Pancreas (tissue), 10 donors: ENCODE measurements around the gene CELF2. TPM values are rescaled to one million over a fixed set of nuclear protein-coding genes. Genes with fewer than 3 reads are reported as not detected.

Experiments used
- ATAC-seq, 4 donors: fragments of 200-7000 bp; cut with Tn5 transposase; one replicate each; pipeline versions ENCODE4 v1.8.0 to v1.9.1; 2020; ENCODE audit warnings: mild to moderate bottlenecking in 4 of 4, moderate library complexity in 4 of 4
- DNase-seq, 6 donors: peaks; one replicate each; pipeline ENCODE4 v3.0.0-alpha.2; 2020
- FAIRE-seq: peaks from 2 replicates; lab custom pipeline; 2012; peaks lifted over from hg19 to GRCh38; lab: Jason Lieb, UNC
- H3K27ac ChIP-seq, 4 donors: fragments of 200-600 bp; sonication (generic); 1 replicate in 3 of 4; 2 replicates in 1 of 4; pipeline versions ENCODE4 v1.5.0 to v1.8.0; 2020
- H3K27me3 ChIP-seq, 4 donors: fragments of 200-600 bp; one replicate each; pipeline ENCODE4 v1.8.0; 2021
- H3K36me3 ChIP-seq, 3 donors: fragments of 200-600 bp; sonication (generic) in 1 of 3; one replicate each; pipeline versions ENCODE4 v1.5.0 to v1.8.0; 2020 to 2021
- H3K4me1 ChIP-seq, 3 donors: fragments of 200-600 bp; one replicate each; pipeline ENCODE4 v1.8.0; 2021
- H3K4me3 ChIP-seq, 4 donors: fragments of 200-600 bp; sonication (generic) in 2 of 4; one replicate each; pipeline versions ENCODE4 v1.5.0 to v1.8.0; 2020 to 2021
- H3K9me3 ChIP-seq, 4 donors: fragments of 200-600 bp; one replicate each; pipeline ENCODE4 v1.8.0; 2021
- WGBS, 2 donors: extraction: QIAGEN DNeasy Blood & Tissue Kit; methylation state at CpG; one replicate each; pipeline ENCODE4 v1.1.7; 2013; 5-methylcytosine and 5-hydroxymethylcytosine counted together
- intact Hi-C, 3 donors: fragments of 100-400 bp; cut with DNase I; formaldehyde crosslinking; loops; one replicate each; pipeline versions ENCODE4 v1.11.1 to v1.14.2; 2022
- polyA plus RNA-seq, 2 donors: library from polyadenylated mRNA; stranded (reverse); fragments of 200-250 nt; gene quantifications; one replicate each; pipeline ENCODE4 v1.2.3, GENCODE V29; 2013
- total RNA-seq, 6 donors: library from RNA; stranded (reverse); fragmentation: NEBNext Ultra II Directional in 4 of 6; extraction: Animal tissue kit (Norgen Biotek cat#: 25700) in 4 of 6; gene quantifications; one replicate each; pipeline versions ENCODE4 v1.2.1 to v1.2.4, GENCODE V29; 2021 to 2023
- TF ChIP-seq, protein P1 (sequence below), 4 donors: fragments of 200-600 bp; sonication (generic) in 3 of 4; IDR thresholded peaks; one replicate each; pipeline versions ENCODE4 v1.5.0 to v1.8.0; 2021; ENCODE audit warnings: antibody characterized with exemption in 4 of 4
- donor health status: healthy with polysubstance abuse.
- donor health status: DM: no; HTN: no; CAD: no; lungs with moderate emphysema.
- donor health status: DM: no; HTN: no; CAD: no.
- donor health status: control.
- donor health status: control.
- donor health status: Bipolar disorder and iron deficiency.
- donor health status: DM: yes; HTN: yes; CAD: no.
- donor health status: DM: no; HTN: no; CAD: no.
- donor health status: DM: no; HTN: no; CAD: no.
- donor health status: DM: yes; HTN: yes; CAD: no.

CELF2 gene
- total and polyA plus RNA-seq, 8 donors: 1.2 to 11.7 (median 2.2) TPM

DNA sequence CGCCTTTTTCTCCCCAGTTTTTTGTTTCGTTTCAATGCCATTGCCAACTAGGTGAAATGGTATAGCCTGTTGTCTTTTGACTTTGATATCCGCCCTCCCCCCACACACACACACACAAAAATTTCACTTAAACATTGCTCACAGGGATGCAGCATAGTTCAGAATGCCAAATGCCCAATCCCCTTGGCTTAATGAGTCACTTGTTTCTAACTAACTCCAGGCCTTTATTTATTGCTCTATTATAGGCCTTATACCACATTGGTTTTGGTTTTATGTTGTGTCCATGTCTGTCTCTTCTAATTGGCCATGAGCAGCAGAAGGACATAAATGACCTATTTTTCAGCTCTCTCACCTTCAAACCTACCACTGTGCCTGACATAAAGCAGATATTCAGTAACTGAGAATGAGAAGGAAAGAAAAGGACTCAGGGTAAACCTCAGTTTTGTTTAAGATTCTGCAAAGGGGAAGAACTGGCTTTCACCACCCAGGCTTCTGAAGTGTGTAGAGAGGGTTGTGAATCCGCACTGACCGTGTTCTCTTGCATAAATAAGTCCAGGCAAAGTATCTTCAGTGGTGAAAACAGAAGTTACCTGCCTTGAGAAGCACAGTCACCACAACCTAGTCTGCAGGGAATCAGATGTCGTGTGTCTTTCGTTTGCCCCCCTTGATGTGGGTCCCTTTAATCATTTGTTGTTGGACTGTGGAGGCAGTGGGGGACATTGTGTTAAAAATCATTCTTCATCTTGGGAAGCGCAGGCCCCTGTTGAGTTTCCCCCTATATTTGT, 139.8 kb downstream of the CELF2 start:
- ATAC-seq (no peak), FAIRE-seq (no peak)

DNA sequence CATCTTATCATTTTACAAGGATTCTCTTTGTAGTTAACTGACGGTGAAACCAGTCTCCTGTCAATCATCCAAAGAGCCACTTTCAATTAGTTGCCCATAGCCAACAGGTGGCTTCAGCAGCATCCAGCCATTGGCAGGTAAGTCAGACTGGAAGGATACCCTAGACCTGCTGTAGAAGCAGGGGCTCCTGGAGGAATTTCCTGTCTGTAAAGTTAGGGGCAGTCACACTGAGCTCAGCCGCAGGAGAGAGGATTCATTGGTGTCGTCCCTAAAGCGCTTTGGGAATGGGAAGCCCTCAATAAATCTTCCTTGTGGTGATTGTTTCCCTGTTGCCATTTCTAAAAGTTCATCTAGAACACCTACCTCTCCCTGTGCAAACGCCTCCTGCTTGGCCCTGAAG, 140.4 kb downstream of the CELF2 start:
- intact Hi-C loops: no loop called here
- FAIRE-seq (no peak), ATAC-seq (no peak), DNase-seq (no peak)
- H3K36me3 ChIP-seq: no peaks in the 10 kb centered on the region
- WGBS, 2 donors: 73 to 74% methylated on average over 5 of the region's 5 CpGs
- H3K4me1 ChIP-seq: no peaks in the 10 kb centered on the region
- no peaks in the 10 kb centered on the region for H3K9me3 ChIP-seq
- H3K27me3 ChIP-seq: no peaks in the 10 kb centered on the region
- no peak overlapping the region for H3K4me3 ChIP-seq
- no peak overlapping the region for H3K27ac ChIP-seq
- TF ChIP-seq, protein P1, sequence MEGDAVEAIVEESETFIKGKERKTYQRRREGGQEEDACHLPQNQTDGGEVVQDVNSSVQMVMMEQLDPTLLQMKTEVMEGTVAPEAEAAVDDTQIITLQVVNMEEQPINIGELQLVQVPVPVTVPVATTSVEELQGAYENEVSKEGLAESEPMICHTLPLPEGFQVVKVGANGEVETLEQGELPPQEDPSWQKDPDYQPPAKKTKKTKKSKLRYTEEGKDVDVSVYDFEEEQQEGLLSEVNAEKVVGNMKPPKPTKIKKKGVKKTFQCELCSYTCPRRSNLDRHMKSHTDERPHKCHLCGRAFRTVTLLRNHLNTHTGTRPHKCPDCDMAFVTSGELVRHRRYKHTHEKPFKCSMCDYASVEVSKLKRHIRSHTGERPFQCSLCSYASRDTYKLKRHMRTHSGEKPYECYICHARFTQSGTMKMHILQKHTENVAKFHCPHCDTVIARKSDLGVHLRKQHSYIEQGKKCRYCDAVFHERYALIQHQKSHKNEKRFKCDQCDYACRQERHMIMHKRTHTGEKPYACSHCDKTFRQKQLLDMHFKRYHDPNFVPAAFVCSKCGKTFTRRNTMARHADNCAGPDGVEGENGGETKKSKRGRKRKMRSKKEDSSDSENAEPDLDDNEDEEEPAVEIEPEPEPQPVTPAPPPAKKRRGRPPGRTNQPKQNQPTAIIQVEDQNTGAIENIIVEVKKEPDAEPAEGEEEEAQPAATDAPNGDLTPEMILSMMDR (IDR thresholded peaks at IDR 0.05): no peak

More for the DNA sequence above, 139.8 kb downstream of the CELF2 start:
- intact Hi-C loops: no loop called here
- DNase-seq: no peak
- no peak overlapping the region for H3K4me3 ChIP-seq
- TF ChIP-seq, protein P1 (IDR thresholded peaks at IDR 0.05): no peak
- H3K36me3 ChIP-seq: no peaks in the 10 kb centered on the region
- H3K9me3 ChIP-seq: no peaks in the 10 kb centered on the region
- 76 to 78% methylated on average over 8 of the region's 8 CpGs for WGBS, 2 donors
- H3K4me1 ChIP-seq: no peaks in the 10 kb centered on the region
- H3K27ac ChIP-seq: no peak overlapping the region
- no peaks in the 10 kb centered on the region for H3K27me3 ChIP-seq

DNA sequence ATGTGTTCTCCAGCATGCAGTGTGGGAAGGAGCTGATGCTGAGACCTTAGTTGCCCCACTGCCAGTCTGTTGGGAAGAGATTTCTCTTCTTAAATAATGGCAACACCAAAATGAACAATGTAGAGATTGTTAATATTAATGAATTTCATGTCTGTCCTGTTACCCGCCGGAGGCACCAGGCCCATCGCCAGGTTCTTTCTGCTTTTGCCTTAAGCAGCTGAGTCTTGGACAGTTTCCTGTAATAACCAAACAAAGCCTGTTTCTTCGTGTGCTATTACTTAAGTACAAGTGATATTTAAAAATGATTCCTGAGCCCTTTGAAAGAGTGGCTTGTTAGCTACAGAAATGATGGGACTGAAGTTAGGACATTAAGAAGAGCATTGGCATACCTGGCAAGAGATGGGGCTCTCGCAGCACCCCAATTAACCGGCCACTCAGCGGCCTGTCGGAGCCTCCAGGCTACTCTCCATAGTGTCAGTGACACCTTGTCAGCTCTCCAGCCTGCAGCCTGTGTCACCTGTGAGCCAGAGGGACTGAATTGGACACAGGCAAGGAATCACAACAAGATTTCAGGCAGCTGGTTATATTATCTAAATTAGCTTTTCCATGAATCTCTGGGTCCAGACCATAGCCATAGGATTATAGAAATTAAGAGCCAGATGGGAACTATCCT, 142.0 kb downstream of the CELF2 start:
- WGBS, 2 donors: 80 to 89% methylated on average over 8 of the region's 8 CpGs

DNA sequence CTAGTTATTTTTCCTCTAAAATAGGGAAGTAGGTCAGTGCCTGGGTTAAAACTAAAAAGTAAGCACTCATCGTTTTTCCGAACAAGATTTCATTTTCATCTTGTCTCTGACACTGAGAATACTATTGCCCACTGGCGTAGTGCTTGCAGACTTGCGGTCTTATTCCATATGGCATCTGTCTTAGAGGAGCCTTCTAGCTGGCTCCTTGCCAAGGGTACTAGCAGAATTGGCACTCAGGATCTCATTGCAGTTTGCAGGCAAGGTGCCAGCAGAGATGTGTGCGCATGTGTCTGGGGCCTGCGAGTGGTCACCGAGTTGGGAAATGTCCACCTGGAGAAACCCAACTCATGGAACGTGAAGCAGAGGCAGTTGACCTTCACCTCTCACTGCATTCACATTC, 143.4 kb downstream of the CELF2 start:
- no peaks in the 10 kb centered on the region for H3K36me3 ChIP-seq
- ATAC-seq: no peak
- peaks cover 0 to 9% (median 0%) of the 10 kb centered on the region in 3 donors for H3K4me1 ChIP-seq
- H3K27me3 ChIP-seq: no peaks in the 10 kb centered on the region
- H3K9me3 ChIP-seq: no peaks in the 10 kb centered on the region
- H3K27ac ChIP-seq: no peak overlapping the region
- WGBS, 2 donors: 85 to 87% methylated on average over 8 of the region's 8 CpGs
- no peak for FAIRE-seq
- intact Hi-C loops: no loop called here
- TF ChIP-seq, protein P1 (IDR thresholded peaks at IDR 0.05): no peak
- DNase-seq: no peak
- H3K4me3 ChIP-seq: no peak overlapping the region

More for the DNA sequence above, 142.0 kb downstream of the CELF2 start:
- H3K4me1 ChIP-seq: no peaks in the 10 kb centered on the region
- TF ChIP-seq, protein P1 (IDR thresholded peaks at IDR 0.05): no peak
- intact Hi-C loops: no loop called here
- FAIRE-seq (no peak), ATAC-seq (no peak), DNase-seq (no peak)
- H3K27me3 ChIP-seq: no peaks in the 10 kb centered on the region
- no peak overlapping the region for H3K4me3 ChIP-seq
- no peak overlapping the region for H3K27ac ChIP-seq
- no peaks in the 10 kb centered on the region for H3K36me3 ChIP-seq
- H3K9me3 ChIP-seq: no peaks in the 10 kb centered on the region
